Stimulated activated CD8-positive, alpha-beta memory T cell treated with anti-CD3 and anti-CD28 coated beads, Interleukin-4, amount 100 ng/mL, for 48 hours (primary cell): ENCODE data around the gene PRKAR1A.
"Not testable (repeated sequence)": the region's sequence is repeated elsewhere in the genome, so short reads cannot be mapped to it uniquely, and the experiment has no call there.

Experiments
- DNase-seq: peaks from one replicate; pipeline ENCODE4 v3.0.0-alpha.2; 2020

Gene PRKAR1A

DNA sequence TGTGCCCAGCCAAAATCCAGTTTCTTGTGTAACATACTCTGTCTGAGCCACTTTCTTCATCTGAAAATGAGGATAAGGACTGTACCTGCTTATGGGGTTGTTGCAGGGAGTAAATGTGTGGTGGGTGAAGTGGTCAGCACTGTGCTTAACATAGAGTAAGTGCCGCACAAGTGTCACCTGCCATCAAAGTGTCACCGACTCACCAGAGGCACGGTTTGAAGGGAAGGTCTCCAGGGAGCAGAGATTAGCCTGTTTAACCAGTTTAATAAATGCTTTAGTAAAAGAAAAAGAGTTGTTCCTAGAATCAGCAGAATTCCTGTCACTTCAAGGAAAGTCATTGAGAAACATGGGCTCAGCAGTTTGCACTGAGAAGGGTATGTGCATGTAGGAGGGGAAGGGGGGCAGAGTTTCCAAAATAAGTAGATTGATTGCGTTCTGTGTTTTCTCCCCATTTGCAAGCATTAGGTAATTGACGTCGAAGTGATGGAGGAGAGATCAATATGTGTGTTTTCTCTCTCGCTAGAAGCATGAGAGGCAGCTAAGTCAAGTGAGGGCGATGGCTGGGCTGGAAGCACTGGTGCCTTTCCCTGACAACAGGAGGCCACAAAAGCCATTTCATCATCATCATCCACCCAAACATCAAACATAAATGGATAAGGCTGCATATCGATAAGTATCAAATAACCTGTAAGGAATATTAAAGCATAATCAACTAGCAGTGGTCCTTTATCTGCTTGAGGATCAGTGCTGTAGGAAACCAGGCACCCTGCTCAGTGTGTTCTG lies 69.8 kb downstream of the PRKAR1A start:
- no peak for DNase-seq

DNA sequence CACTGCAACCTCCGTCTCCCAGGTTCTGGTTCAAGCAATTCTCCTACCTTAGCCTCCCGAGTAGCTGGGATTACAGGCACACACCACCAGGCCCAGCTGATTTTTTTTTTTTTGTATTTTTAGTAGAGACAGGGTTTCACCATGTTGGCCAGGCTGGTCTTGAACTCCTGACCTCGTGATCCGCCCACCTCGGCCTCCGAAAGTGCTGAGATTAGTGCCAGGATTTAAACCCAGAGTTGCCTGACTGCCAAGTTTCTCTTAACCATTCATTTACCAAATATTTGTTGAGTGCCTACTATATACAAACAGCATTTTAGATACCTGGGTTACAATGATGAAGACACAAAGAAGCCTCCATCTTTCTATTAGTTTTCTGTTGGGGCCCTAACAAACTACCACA lies 70.6 kb downstream of the PRKAR1A start:
- DNase-seq = not testable (repeated sequence)

DNA sequence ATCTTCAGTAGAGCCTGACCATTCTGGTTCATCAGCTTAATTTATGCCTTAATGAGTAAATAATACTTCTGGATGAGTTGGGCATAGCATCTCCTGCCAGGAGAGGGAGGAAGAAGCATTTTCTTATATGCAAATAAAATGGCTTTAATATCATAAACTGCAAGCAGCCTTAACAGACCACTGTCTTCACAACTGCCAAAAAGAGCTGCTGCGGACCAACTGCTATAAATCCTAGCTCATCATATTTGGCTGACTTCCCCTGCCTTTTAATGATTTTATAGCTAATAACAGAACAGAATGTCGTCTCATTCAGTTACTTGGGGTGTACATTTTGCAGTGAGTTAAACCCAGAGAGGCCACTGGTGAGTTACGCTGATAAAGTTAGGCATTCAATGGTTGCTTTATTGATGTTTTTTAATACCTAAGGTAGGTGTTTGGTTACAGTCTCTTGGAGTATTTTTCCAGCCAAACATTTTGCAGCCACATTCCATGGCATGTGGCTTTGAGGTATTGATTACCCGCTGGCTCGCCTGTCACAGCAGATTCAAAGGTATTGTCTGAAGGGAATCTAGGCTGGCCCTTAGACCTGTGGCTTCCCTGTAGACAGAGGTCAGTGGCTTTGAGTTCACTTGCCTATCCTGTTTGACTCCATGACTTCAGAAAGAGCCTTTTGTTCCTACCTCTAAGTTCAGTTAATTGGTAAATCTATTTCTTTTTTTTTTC lies 72.5 kb downstream of the PRKAR1A start:
- DNase-seq = no peak

DNA sequence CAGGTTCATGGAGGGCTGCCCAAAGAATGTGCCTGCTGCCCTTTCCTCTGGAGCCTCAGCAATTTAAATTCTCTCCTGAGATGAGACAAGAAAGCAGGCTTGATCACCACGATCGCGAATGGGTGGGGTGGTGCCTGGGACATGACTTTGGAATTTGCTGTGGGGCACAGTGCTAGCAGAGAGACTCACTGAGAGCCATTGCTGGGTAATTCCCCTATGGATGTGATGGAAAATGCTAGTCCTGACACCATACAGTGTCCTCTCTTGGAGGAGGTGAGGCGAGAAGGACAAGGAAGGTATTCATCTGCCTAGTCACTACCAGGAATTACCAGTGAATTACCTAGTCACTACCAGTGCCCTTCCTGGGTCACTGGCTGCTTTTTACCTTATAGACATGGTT lies 73.4 kb downstream of the PRKAR1A start:
- no peak for DNase-seq

DNA sequence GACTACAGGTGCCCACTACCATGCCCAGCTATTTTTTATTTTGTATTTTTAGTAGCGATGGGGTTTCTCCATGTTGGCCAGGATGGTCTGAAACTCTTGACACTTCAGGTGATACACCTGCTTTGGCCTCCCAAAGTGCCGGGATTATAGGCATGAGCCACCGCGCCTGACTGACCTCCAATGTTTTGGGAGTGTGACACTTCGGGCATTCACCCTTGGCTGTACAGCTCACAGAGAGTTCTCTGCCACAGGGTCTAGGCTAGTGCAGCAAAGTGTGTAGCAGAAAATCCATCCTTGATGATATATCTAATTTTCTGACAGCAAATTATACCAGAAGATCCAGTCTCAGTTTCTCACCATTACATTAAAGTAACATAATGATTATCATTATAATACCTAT lies 74.8 kb downstream of the PRKAR1A start:
- DNase-seq = no peak

DNA sequence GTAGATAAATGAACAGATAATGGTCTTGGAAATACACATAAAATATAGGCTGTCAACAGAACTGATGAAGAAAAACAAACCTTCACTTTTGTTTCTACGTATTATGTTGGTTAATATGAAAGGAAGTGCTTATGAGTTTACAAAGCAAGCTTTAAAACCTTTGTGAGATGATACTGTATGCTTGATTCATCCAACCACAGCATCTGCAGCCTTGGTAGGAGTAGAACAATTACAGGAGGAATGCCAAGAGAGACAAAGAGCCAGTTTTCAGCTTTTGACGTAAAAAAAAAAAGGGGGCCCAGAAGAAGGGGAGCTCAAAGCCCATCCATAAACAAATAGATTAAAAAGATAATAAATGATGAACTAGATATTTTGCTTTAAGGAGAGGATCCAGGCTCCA lies 75.6 kb downstream of the PRKAR1A start:
- DNase-seq = no peak

DNA sequence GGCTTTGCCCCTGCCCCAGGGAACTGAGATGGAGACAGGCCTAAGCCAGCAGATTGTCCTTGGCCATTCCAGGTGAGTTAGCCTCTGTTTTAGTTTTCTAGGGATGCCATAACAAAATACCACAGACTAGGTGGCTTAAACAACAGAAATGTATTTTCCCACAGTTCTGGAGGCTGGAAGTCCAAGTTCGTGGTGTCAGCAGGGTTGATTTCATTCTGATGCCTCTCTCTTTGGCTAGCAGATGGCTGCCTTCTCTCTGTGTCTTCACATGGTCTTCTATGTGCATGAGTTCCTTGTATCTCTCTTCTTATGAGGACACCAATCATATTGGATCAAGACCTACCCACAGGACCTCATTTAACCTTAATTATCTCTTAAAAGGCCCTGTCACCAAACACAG lies 76.1 kb downstream of the PRKAR1A start:
- no peak for DNase-seq

DNA sequence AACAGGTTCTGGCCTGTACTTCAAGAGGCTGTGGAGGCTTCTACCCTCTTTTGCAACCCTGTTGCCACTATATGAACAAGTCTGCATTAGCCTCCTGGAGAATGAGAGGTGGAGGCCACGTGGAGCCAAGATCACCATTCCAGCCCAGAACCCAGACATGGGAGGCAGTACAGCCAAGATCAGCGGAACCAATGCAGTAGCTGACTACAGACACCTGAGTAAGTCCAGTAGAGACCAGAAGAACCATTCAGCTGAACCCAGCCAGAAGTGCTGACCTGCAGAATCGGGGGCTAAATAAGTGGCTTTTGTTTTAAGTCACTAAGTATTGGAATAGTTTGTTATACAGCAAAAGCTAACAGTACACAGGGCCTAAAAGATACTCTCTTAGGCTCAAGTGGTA lies 76.9 kb downstream of the PRKAR1A start:
- no peak for DNase-seq

DNA sequence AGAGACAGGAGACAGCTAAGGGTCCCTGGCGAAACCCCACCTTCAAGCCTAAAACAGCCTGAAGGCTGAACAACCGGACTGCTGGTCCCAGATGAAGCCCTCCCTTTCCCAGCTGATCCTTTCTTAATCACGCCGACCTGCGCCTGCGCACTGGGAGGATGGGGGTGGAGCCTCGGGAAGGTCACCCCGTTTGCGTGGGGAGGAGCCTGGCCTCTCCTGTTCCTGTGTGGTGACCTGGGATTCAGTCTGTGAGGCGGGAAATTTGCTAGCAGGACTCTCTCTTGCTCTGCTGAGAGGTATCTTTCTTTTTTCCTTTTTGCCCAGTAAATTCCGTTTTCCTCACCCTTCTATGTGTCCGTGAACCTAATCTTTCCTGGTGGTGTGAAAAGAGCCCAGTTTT lies 79.4 kb downstream of the PRKAR1A start:
- no peak for DNase-seq

DNA sequence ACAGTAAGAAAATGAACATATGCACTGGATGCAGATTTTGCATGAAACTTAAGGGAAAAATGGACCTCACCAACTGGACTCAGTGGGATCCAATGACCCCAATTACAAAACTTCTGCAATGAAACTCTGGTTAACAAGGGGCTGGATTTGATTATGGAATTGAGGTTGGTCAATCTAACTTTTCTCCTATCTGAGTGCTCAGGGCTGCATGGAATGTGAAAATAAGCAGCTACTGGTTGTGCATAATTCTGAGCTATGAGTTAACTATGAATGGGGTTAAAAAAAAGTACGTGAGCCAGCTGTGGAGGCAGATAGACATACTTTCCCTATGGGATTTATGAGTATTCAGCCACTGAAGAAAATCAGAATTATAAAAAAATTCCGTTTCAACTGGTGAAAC lies 79.8 kb downstream of the PRKAR1A start:
- DNase-seq = no peak

DNA sequence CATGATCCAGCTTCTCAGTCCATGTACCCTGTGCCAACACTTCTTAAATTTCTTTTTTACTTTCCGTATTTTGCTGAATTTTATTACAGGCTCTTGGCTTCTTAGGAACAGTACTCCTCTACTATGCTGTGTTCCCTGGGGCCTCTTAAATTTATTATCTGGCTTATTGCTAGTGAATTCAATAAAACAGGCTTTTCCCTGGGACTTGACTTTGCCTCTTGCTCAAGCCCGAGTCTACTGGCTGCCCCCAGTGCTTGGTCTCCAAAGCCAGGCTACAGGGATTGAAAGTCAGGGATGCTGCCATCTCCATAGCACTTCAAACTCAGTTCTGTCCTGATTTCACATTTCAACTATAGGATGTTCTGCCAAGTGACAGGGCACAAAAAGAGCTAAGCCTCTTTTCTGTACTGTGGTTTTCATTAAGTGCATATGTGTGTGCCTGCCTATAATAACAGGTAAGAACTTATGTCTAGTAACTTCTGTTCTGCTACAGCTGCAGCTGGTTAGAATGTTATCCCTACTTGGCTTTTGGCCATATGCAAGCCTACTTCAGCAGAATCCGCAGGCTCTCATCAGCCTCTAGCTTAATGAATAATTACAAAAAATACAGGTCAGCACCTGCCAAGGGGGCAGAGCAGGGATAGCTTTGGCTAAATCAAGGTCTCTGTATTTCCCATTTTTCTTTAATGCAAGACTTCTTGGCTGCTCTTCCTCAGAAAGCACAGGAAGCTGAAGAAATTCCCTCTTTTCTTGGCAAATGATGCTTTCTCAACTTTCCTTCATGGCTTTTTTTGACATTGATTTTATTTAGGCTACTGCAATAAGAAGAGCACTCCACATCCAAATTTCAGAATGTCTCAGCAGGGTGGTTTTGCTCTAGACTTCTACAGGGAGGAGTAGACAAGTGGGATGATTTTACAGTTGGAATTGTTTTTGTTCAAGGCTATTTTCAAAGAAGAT lies 80.7 kb downstream of the PRKAR1A start:
- no peak for DNase-seq

DNA sequence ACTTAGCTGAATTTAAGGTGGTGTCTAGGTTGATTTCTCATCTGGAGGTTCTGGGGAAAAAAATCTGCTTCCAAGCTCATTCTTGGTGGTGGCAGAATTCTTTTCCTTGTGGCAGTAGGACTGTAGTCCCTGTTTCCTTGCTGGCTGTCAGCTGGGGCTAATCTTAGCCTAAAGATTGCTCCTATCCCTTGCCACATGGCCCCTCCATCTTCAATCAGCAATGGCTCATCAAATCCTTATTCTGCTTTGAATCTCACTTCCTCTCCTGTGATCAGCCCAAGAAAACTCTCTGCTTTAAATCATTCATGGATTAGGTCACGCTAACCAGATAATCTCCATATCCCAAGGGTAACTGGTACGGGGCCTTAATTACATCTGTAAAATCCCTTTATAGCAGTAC lies 82.3 kb downstream of the PRKAR1A start:
- DNase-seq = no peak

DNA sequence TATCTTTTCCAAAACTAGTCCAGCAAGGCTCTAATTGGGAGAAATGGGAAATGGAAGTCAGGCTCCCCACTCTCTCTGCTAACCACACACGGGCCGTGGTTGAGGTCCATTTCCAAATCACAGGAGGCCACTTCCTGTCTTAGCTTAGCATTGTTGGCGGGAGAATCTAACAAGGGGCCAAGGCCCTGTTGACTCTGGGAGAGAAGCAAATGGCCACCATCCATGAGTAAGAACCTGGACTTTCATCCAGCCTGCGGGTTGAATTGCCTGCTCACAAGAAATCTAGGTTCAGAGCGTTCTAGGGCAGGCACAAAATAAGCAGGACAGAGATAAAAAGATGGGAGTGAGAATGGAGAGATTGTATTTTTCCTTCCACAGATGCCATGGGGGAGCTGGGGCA lies 83.3 kb downstream of the PRKAR1A start:
- no peak for DNase-seq

DNA sequence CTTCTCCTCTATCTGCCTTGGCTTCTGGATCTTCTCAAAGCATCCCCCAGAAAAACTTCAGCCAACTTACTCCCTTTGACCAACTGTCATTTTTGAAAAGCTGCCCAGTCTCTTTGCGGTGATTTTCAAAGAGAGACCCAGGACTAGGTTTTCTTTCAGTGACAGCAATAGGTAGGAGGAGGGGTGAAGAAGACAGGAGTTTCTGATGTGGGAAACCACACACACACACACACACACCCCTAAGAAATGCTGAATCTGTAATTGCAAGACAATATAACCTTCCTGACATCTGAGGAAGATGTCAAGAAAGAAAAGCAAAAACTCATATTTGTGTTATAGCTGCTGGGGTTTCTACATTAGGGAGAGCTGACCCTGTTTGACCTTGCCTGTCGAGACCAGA lies 83.8 kb downstream of the PRKAR1A start:
- DNase-seq = no peak

DNA sequence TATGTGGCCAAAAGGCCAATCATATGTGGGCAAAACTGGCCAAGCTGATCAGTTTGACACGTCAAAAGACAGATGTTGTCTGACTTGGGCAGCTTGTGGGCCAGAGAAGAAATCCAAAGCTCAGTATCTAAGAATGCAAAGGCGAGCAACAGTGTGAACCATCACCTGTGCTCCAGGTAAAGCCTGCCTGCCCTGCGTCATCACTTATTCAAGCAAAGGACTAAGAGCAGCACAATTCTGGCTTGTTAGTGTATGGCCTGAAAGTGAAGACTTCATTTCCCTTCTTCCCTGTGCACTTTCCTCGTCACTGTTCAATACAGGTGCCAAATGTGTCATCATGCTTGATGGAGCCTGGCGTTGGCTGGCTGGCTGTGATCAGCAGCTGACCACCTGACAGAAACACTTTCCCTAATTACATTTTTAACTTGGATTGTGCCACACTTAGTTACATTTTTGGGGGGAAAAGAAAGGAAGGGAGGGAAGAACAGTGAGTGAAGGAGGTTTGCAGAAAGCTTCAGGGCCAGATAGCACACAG lies 84.2 kb downstream of the PRKAR1A start:
- no peak for DNase-seq

DNA sequence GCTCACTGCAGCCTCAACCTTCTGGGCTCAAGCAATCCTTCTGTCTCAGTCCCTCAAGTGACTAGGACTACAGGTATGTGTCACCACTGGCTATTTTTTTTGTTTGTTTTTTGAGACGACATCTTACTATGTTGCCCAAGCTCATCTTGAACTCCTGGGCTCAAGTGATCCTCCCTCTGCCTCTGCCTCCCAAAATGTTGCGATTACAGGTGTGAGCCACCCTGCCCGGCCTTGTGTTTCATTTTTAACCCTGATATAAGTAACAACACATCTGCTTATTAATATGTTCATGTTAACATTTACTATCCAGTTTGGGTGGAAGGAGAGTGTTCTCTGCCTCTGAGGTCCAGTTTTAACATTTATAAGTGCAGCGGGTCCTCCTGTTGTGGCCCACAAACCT lies 85.8 kb downstream of the PRKAR1A start:
- DNase-seq = no peak

DNA sequence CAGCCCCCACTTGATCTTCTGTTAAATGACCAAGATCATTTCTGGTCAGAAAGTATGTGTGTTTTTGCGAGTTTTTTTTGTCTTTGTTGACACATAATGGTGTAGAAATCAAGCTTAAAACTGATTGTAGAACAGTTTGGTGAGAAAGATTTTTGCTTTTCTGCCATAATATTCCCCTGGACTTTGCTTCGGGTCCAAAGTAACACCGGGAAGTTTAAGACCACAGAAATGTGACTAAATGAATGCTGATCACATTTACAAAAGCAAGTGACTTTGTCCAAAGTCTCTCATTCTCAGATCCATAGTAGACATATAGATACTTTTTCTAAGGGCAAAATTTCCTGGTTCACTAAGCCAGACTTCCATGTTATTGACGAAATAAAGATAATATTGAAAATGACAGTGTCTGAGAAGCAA lies 86.3 kb downstream of the PRKAR1A start:
- DNase-seq = no peak

DNA sequence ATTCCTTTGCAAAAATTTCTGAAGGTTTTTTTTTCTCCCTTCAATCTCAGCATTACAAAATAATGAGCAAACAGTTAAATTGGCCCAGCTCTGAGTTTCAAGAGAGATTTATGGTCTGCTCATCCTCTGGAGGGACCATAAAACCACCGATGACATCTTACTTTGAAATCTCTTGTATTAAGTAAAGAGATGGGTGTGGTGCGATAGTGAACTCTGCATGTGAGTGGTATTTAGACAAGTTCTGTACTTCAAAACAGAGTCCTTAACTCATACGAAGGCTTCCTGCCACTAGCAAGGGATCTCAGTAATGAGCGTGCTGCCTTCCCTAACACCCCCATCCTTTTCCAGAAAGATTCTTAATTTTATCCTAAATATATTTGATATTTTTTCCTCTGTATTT lies 86.9 kb downstream of the PRKAR1A start:
- no peak for DNase-seq

DNA sequence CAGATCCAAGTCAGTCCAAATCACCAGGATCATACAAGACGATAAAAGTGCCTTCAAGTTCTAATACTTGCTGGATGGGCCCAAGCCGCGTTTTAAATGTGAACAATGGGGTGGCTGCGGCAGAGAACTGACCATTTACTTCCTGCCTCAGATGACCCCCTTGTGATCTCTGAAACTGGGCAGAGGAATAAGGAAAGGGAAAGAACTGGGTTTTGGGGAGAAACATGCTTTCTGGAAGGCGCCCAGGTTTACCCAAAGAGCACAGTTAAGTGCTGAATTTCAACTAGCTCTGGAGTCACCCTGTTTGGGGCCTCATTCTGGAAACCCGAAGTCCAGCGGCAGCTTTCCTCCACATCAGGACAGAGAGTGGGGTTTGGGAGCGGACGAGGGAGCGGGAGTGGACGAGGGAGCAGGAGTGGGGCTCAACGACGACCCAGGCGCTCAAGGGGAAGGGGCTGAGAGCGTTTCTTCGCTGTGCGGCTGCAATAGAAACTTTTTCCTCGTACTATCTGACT lies 87.4 kb downstream of the PRKAR1A start:
- DNase-seq = no peak

DNA sequence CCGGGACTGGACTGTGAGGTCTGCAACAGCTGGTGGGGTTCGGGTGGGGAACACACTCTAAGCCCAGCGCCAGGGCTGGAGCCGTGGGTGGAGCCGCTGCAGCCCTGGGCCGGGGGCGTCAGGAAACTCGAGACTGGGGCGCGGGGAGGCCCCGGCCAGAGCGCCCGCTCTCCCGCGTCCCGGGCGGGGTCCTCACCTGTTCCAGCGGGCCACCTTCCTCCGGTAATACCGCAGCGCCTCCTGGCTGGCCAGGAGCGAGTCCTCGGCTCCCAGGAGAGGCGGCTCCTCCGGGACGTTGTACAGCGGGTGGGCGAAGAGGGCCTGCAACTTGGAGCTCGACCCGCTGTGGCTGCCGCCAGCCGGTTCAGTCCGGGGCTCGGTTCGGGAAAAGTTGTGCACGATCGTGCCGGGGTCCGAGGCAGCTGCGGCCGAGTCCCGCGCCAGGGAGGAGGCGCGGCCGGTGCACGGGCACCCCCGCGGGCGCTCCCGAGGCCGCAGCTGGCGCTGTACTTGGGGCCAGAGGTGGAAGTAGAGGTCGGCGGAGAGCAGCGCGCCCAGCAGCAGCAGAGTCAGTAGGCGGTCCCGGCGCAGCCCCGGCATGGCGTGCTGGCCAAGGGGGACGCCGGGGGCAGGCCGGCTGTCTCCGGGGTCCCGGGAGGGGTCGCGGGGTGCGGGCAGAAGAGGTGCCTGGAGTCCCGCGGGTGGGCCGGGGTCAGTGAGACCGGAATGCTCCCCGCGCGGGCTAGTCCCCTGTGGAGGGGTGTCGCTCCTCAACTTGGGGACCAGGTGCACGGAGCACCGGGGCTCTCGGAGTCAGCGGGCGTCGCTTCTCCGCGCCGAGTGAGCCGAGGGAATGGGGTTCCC lies 88.1 kb downstream of the PRKAR1A start:
- DNase-seq = peak; percentile 28
